WTC11 (cell line): ENCODE measurements around the gene PSAT1.

Experiments used
- ATF1 ChIP-seq: sonication (generic); formaldehyde crosslinking; IDR thresholded peaks from 2 replicates; pipeline ENCODE4 v1.8.1; 2023; ENCODE audit warnings: mild to moderate bottlenecking, moderate library complexity, missing genetic modification reagents
- FOXJ3 ChIP-seq: sonication (generic); formaldehyde crosslinking; IDR thresholded peaks from 2 replicates; pipeline ENCODE4 v1.9.0; 2021; ENCODE audit warnings: missing genetic modification reagents, mild to moderate bottlenecking, borderline replicate concordance
- MXD4 ChIP-seq: fragments of 250-450 bp; sonication (Bioruptor Pico); IDR thresholded peaks from 2 replicates; pipeline ENCODE4 v1.8.0; 2021; ENCODE audit warnings: mild to moderate bottlenecking, moderate library complexity, borderline replicate concordance
- ZBTB21 ChIP-seq: sonication (generic); formaldehyde crosslinking; IDR thresholded peaks from 2 replicates; pipeline ENCODE4 v1.8.1; 2023; ENCODE audit warnings: mild to moderate bottlenecking, missing genetic modification reagents, borderline replicate concordance
- TF ChIP-seq, protein P1 (sequence below): fragments of 200-600 bp; IDR thresholded peaks from 2 replicates; pipeline ENCODE4 v1.8.0; 2022; ENCODE audit warnings: antibody characterized with exemption
- TF ChIP-seq, protein P2 (sequence below): sonication (generic); formaldehyde crosslinking; IDR thresholded peaks from 2 replicates; pipeline ENCODE4 v1.8.0; 2022; ENCODE audit warnings: mild to moderate bottlenecking, missing genetic modification reagents
- TF ChIP-seq, protein P3 (sequence below): sonication (generic); formaldehyde crosslinking; IDR thresholded peaks from 2 replicates; pipeline ENCODE4 v1.8.1; 2022; ENCODE audit warnings: low read depth, mild to moderate bottlenecking, moderate library complexity, missing genetic modification reagents, borderline replicate concordance

DNA sequence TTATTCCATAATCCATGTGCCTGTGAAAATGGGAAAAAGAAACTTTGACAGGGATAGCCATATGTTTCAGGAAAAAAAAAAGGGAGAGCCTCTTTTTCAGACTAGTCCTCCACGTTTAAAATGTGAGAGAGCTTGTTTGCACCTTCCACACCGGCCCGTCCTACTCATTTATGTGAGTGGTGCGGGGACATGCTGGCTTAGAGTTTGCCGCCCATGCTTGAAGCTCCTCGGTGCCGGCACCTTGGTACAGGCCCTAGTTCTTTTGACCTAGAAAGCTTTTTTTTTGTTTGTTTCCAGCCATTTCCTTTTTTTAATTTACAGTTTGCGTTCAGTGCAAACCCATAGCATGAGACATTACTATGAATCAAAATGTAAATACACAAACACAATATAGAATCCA, 27.8 kb downstream of the PSAT1 start:
- TF ChIP-seq ATF1 (no peak), MXD4 (CRISPR knock-in tag) (no peak), FOXJ3 (CRISPR knock-in tag) (no peak), ZBTB21 (CRISPR knock-in tag) (no peak)
- TF ChIP-seq, protein P1, sequence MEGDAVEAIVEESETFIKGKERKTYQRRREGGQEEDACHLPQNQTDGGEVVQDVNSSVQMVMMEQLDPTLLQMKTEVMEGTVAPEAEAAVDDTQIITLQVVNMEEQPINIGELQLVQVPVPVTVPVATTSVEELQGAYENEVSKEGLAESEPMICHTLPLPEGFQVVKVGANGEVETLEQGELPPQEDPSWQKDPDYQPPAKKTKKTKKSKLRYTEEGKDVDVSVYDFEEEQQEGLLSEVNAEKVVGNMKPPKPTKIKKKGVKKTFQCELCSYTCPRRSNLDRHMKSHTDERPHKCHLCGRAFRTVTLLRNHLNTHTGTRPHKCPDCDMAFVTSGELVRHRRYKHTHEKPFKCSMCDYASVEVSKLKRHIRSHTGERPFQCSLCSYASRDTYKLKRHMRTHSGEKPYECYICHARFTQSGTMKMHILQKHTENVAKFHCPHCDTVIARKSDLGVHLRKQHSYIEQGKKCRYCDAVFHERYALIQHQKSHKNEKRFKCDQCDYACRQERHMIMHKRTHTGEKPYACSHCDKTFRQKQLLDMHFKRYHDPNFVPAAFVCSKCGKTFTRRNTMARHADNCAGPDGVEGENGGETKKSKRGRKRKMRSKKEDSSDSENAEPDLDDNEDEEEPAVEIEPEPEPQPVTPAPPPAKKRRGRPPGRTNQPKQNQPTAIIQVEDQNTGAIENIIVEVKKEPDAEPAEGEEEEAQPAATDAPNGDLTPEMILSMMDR, result no peak
- TF ChIP-seq, protein P2, sequence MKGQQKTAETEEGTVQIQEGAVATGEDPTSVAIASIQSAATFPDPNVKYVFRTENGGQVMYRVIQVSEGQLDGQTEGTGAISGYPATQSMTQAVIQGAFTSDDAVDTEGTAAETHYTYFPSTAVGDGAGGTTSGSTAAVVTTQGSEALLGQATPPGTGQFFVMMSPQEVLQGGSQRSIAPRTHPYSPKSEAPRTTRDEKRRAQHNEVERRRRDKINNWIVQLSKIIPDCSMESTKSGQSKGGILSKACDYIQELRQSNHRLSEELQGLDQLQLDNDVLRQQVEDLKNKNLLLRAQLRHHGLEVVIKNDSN, result no peak
- TF ChIP-seq, protein P3, sequence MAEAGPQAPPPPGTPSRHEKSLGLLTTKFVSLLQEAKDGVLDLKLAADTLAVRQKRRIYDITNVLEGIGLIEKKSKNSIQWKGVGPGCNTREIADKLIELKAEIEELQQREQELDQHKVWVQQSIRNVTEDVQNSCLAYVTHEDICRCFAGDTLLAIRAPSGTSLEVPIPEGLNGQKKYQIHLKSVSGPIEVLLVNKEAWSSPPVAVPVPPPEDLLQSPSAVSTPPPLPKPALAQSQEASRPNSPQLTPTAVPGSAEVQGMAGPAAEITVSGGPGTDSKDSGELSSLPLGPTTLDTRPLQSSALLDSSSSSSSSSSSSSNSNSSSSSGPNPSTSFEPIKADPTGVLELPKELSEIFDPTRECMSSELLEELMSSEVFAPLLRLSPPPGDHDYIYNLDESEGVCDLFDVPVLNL (CRISPR knock-in tag), result no peak
